ENCODE measurements around the gene TCHHL1.

DNA sequence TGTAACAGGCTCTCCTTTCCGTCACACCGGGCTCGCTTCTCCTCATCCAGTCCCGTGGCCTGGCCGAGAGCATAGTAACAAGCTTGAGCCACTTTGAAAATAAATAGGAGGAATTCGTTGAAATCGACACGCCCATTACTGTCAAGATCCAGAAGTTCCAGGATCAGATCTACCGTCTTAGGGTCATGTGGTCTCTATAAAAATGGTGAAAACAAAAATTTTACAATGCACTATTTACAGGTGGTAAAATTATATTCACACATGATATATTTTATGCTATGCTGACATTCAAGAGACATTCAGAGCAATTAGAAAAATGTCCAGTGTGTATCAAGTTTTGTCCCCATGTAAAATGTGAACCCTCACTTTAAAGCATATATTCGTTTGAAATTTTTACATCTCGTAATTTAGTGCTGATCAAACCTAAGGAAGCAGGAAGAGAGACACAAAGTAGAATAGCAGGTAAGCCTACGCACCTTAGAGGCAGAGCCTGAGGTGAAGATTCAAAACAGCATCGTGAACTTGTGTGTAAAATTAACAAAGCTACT is 24.1 kb upstream of the TCHHL1 start:
- TF ChIP-seq, protein P1, sequence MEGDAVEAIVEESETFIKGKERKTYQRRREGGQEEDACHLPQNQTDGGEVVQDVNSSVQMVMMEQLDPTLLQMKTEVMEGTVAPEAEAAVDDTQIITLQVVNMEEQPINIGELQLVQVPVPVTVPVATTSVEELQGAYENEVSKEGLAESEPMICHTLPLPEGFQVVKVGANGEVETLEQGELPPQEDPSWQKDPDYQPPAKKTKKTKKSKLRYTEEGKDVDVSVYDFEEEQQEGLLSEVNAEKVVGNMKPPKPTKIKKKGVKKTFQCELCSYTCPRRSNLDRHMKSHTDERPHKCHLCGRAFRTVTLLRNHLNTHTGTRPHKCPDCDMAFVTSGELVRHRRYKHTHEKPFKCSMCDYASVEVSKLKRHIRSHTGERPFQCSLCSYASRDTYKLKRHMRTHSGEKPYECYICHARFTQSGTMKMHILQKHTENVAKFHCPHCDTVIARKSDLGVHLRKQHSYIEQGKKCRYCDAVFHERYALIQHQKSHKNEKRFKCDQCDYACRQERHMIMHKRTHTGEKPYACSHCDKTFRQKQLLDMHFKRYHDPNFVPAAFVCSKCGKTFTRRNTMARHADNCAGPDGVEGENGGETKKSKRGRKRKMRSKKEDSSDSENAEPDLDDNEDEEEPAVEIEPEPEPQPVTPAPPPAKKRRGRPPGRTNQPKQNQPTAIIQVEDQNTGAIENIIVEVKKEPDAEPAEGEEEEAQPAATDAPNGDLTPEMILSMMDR (IDR thresholded peaks at IDR 0.05), result no peak
- TF ChIP-seq POLR2A (IDR thresholded peaks at IDR 0.05) (no peak), POLR2AphosphoS5 (IDR thresholded peaks at IDR 0.05; ENCODE audit: insufficient read depth in 1 of 2, low read depth in 1 of 2) (no peak)

Measured in vagina (tissue), 2 donors.